GM21717 (cell line): ENCODE measurements around the gene CCL27.

Source experiments
- ATAC-seq: cut with Tn5 transposase; IDR thresholded peaks from one replicate; pipeline ENCODE4 v1.9.1; 2021; ENCODE audit warnings: mild to moderate bottlenecking, moderate library complexity; ENCODE audit not compliant: unreplicated experiment

Gene CCL27, protein sequence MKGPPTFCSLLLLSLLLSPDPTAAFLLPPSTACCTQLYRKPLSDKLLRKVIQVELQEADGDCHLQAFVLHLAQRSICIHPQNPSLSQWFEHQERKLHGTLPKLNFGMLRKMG

DNA sequence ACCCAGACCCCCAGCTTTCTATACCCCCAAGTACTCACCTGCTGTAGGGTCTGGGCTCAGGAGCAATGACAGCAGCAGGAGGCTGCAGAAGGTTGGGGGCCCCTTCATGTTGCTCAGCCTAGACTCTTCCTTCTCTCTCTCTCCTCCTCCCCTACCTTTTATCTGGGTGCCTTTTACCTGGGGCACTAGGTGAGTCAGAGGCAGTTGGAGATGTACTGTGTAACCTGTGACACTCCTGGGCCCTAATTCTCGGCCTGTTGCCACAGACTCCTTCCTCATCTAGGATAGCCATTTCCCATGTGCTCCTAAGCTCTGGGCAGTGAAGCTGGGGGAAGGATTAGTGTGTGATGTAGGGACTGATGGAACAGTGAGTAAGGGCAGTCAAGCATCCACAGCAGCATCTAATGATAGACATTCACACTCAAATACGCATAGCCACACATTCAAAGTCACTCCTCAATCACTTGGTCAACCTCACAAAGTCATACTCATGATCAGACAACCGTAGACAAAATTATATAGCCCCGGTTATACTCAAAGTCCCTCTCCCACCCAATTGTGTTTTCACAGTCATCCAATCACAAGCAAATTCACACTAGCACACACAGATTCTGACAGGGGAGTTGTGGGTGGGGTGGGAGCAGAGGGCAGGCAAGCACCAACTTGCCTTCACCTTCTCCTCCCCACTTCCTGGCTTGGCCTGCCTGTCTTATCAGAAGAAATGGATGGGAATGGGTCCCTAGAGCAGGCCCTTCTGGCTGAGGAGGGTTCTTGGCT is at the start of gene CCL27:
TSS of gene CCL27 (minus strand) at position 132 of the 777 bp plus-strand sequence. CDS start at position 108, 24 bp downstream.
- ATAC-seq, result no peak

DNA sequence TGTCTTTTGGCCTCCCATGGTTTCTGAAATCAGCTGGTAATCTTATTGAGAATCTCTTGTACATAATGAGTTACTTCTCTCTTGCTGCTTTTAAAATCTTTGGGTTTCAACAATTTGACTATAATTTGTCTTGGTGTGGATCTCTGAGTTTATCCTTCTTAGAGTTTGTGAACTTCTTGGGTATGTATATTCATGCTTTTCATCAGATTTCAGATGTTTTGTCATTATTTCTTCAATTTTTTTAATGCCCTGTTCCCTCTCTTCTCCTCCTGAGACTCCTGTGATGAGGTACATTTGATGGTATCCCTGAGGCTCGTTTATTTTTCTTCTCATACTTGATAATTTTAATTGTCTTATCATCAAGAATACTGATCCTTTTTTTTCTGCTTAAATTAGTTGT is 49.7 kb upstream of the CCL27 start:
- no peak for ATAC-seq

DNA sequence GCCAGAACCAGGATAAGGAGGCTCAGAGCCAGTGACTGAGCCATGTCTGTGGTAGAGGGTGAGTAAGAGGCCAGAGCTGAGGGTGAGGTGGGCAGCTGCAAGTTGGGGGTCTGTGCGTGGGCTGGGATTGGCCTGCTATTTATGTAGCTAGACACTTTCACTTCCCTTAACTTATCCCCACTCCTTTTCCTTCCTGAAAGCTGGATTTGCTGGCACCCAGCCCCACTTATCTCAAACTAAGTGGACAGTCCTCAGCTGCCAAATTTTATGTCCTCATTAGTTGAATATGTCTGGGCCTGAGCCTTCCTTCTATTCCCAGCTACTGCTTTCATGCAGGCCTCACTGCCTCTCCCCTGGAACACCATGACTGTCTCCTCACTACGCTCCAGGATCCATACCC is 47.6 kb upstream of the CCL27 start, which contains the start of gene CCL21:
TSS of gene CCL21 (minus strand) at position 114 of the 400 bp plus-strand sequence. CDS start at position 44, 70 bp downstream.
- no peak for ATAC-seq

DNA sequence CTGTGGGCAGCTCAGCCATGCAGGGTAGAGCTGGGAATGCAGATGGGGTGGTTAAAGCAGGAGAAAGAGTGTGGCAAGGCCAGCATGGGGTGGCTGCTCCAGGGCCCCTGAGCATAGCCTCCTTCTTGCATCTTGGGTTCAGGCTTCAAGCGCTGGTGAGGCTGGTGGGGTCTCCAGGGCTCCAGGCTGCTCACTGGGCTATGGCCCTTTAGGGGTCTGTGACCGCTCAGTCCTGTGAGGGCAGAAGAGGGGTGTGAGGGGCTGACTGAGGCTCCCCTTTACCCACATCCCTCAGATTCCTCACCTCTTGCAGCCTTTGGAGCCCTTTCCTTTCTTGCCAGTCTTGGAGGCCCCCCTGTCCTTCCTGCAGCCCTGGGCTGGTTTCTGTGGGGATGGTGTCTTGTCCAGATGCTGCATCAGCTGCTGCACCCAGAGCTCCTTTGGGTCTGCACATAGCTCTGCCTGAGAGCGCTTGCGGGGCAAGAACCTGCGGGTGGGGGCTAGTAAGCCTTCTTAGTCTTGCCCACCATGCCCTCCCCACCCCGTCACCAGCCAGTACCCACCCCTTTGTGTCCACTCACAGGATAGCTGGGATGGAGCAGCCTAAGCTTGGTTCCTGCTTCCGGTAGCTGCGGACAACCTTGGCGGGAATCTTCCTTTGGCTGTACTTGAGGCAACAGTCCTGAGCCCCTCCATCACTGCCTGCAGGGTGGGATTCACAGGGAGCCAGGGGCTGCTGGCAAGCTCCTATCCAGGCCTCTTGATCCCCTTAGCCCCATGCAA is 46.9 kb upstream of the CCL27 start:
- ATAC-seq, result no peak

DNA sequence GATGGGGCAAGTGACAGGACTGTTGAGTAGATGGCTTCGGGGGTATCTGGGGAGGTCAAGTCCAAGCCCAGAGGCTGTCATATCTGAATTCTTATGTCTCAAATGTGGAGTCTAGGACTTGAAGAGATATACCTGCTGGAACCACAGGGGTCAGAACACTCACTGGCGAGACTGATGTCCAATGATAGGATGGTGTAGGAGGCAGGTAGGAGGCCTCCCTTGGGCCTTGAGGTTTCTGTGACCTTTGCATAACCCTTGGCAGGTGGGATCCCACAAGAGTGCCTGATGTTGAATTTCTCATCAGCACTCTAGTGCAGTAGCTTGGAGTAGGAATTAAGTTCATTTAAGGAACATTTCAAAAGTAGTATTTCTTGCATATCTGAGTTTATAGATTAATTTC is 44.7 kb upstream of the CCL27 start:
- no peak for ATAC-seq

DNA sequence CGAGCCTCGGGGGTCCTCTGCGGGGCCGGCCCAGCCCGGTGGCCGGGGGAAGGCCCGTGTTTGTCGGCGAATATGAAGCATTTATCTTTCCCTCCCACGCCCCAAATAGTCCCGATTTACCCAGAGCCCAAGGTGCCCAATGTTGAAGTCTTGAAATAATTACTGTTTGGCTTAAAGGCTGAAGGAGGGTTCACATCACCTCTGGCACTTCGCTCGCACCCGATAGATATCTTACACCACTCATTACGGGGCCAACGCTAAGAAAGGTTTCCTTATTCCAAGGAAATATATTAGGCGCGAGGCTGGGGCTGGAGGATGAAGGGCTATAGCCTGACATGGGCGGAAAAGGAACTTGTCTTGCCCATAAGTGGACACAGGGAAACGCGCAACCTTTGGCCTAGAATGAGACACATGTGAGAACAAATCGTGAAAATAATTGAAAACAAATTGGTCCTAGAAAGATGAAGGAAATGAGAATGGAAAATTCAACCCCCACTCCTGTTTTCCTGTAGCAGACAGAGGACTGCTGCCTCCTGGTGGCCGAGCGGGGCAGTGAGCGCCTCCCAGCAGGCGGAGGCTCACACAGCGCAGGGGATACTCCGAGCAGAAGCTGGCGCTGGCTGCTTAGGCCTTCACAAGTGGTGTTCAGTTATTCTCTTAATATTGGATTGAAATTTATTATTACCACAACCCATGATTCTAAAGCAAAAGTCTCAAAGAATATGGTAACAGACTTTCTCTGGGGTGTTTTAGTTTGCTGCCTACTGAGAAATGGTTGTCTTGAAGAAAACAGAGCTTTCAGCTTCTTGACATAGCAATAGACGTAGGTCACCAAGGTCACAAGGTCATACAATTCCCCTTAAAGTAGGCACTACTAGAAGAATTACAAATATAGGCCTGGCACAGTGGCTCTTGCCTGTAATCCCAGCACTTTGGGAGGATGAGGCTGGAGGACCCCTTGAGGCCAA is 39.6 kb upstream of the CCL27 start:
- no peak for ATAC-seq

DNA sequence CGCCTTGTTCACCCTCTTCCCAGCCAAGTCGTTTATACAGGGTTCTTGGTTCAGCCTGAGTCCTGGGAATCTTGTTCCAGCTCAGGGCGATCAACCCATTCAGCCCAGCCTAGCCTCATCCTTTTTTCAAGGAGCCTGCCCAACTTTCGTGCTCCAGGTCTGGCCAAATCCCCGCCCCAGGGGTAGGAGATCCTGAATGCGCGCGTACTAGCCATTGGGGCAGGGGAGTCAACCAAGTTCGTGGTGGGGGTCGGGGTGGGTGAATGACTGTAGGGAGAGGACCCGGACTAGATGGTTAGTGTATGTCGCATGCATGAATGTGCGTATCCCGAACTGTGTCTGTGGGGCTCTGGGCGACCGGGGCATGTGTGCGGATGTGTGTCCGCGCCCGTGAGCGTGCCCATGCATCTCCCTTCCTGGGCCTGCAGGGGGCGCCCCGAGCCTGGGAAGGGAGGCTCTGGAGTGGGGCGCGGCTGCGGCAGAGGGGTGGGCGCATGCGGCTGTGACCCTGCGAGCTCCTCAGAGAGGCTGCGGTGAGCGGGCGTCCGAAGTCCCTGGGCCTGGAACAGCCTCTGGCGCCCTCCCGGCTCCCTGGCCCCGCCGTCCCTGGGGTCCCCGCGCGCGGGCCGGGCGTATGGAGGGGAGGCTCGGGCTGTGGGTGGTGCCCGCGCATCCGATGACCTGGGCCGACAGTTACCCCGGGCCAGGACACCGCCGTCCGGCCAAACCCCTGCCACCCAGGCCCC is 38.7 kb upstream of the CCL27 start:
- ATAC-seq, result peak; percentile 61

DNA sequence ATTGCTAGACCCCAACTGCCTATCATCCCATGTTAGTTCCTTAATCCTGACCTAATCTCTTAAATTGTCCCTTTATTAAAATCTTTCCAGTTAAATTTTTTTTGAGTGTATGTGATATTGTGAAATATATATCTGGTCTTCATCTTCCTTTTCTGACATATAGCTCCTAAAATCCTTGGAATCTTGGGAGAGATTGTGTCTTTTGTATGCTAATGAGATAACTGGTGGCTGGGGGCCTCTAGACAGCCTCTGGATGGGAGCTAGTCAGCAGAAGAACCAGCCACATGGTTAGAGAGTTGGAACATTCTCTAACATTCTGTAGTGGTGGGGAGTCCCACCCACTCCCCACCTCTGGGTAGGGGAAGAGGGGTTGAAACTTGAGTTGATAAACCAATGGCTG is 32.4 kb upstream of the CCL27 start:
- ATAC-seq, result no peak

DNA sequence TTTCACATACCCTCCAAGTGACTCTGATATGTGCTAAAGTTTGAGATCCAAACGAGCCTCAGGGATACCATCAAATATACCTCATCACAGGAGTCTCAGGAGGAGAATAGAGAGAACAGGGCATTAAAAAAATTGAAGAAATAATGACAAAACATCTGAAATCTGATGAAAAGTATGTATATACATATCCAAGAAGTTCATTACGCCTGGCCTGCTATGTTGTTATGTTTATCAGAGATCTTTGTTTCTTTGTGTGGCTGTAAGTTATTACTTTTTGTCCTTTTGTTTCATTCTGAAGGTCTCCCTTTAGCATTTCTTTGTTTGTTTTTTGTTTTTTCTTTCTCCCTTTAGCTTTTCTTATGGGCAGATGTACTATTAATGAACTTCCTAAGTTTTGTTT is 31.1 kb upstream of the CCL27 start:
- ATAC-seq, result no peak

DNA sequence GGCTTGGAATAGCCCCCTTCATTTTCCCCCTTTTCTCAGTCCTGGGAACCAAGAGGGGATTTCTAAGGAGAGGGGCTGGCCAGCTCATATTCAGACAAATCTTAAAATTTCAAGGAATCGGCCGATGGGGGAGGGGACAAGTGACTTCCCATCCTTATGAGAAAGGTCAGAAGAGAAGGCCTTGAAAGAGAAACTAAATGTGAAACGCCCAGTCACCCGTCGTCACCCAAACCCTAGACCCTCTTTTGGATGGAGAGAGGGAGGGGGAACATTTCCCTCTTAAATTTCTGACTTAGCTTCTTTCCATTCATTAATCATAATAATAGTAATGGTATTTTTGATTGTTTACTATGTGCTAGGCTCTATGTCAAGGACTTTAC is 29.5 kb upstream of the CCL27 start:
- no peak for ATAC-seq

DNA sequence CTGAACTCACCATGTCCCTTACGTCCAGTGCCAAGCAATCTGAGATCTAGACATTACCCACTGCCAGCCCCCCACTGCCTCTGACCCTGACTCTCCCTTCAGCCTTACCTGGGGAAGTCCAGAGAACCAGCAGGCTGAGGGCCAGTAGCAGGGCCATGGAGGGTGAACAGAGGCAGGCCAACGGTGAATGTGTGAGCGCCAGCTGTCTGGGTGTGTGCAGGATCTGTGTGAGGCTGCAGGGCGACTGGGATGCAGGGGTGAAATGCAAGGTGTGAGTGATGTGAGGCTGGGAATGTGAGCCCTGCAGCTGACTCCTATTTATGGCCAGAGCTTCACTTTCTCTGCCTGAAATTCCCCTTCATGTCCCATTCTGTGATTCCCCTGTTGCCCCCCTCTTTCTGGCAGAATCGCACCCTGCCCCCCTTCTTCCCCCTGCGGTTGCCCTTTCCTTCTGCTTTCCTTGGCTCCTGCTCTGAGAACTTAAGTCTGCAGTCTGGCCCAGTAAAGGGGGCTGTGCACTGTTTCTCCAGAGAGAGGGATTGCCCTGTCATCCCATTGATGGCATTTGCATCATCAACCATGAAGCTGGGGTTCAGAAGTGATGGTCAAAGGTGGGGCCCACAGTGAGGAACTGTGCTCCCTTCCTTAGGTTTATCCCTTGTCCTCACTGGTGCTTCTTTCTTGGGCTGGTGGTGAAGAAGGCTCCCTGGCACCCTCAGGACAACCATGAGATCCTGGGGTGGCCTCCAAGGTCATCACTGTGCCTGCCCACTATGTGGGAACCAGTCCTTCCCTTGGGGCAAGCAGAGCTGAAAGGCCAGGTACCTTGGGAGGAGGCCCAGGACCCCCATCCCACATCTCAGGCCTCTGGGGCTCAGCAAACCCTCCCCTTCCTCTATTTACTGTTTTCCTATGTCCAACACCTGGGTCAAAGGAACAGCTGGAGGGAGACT is 28.8 kb upstream of the CCL27 start, which contains the start of gene CCL19:
TSS of gene CCL19 (minus strand) at position 294 of the 953 bp plus-strand sequence. CDS start at position 157, 137 bp downstream.
- no peak for ATAC-seq

DNA sequence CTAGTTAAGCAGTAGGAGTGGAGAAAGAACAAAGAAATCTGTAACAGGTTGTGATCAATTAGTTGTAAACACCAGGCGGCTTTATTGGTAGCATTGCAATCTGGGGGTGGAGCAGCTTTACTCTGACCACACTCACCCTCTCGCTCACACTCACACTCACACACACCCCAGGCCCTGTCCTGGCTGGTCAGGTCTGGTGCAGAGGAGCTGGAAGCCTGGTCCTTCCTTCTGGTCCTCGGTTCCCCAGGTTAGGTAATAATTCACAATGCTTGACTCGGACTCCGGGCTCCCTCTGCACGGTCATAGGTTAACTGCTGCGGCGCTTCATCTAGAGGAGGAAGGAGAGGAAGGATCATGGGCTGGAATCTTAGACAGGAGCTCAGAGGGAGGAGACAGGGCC is 27.1 kb upstream of the CCL27 start:
- ATAC-seq, result no peak

DNA sequence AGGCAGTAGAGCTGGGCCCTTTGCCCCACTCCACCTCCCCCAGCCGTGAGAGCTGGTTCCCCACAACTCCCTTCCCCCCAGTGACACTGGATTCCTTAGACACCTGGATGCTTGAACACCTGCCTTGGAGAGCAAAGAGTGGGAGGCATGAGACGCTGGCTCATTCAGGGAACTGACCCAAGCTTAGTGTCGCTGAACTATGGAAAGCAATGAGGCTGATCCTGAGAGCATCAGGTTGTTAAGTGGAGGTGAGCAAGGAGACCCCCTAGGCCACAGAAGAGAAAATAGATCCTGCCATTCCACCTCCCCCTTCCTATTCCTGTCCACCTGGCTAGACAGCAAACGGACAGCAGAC is 26.6 kb upstream of the CCL27 start:
- no peak for ATAC-seq

DNA sequence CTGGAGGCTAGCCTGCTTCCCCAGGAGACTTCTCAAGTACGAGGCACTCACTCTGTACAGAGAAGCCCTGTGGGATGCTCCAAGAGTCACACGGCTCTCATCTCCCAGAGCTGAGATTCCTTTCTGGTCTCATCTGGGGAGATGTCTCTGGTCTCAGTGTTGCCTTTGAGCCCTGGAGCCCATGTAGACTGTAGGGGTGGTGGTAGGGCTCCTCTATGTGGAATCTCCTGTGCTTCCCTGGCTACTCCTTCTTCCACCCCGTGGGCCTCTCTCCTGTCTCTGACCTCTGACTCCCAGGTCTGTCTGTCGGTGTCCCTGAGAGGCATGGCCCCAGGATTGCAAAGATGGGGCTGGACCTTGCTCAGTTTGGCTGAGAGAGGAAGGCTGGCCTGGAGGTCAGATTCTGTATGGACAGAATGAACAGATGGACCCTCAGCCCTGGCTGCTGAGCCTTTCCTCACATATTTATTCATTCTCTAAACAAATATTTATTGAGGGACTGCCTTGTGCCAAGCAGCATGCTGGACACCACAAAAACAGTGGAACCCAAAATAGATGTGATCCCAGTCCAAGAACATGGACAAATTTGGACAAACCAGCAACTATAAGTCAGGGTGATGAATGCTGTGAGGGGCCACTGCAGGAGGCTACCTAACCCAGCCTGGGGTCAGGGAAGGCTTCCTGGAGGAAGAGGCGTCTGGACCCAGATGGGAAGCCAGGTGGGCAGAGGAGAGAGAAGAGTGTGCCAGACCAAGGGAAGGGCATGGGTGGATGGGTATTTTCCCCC is 26.1 kb upstream of the CCL27 start:
- ATAC-seq, result no peak

DNA sequence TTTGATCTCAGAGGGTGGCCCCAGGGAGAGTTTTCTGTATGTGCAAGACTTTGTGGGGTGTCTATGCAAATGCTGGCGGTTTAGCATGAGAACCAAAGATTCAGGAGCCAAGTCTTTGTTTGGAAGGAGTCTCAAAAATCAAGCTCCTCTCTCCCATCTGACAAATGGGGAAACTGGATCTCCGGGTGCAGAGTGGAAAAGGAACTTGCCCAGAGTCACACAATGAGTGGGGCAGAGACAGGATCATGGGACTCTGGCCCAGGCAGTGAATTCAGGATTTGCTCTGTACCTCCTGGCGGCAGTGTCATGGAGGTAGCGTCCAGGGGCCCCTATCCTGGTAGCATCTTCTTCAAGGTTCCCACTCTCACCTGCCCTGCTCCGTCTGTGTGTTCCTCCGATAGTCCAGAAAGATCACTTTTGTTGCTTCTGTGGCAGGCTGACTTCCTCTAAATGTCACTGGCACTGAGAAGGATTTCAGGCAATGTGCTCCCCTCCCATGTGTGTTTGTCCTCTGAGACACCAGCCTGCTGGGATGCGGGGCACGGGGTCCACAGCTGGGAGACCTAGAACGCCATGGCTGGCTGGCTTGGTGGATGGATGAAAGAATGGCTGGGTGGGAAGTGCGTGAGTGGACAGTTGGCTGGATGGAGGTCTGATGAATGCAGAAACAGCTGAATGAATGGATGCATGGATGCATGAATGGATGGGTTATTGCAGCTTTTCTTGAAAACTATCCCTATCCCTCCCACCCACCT is 25.0 kb upstream of the CCL27 start:
- ATAC-seq, result no peak

DNA sequence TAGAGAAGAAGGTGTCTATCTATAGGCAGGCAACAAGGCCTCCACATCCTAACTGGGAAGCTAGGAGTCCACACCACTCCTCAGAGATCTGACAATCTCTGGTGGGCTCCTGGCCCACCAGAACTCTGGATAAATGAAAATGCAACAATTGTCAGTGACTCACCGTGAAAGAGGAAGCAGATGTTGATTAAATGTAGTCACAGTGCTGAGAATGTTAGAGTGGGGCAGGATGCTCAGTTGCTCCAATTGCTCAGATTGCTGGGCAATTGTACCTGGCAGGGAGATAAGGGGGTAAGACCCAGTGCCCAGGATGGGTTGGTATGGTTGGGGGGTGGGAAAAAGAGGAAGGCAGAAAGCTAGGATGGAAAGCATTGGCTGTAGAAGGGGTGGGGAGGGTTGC is 24.3 kb upstream of the CCL27 start:
- ATAC-seq, result no peak

DNA sequence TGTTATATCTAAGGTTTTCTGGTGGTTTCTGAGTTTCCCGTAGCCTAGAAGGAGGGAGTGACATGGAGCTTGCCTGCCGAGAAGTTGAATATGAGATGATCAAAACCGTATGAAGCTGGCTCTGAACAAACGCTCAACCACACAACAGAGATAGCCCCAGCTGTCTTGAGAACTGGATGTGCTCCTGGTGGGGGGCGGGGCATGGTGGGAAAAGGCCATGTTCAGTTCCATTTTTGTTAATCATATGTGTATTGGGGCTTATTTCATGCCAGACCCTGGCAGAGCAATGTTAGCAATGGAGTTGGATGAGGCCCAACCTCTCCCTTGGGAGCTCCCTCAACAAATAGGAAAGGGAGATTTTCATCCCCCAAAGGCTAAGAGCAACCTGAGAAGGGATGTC is 23.8 kb upstream of the CCL27 start:
- ATAC-seq, result no peak
